EL (cell line): ENCODE data around the gene ANKRD37.

Source experiments
- DNase-seq: peaks from one replicate; pipeline ENCODE4 v3.0.0-alpha.2; 2016

ANKRD37 gene

DNA sequence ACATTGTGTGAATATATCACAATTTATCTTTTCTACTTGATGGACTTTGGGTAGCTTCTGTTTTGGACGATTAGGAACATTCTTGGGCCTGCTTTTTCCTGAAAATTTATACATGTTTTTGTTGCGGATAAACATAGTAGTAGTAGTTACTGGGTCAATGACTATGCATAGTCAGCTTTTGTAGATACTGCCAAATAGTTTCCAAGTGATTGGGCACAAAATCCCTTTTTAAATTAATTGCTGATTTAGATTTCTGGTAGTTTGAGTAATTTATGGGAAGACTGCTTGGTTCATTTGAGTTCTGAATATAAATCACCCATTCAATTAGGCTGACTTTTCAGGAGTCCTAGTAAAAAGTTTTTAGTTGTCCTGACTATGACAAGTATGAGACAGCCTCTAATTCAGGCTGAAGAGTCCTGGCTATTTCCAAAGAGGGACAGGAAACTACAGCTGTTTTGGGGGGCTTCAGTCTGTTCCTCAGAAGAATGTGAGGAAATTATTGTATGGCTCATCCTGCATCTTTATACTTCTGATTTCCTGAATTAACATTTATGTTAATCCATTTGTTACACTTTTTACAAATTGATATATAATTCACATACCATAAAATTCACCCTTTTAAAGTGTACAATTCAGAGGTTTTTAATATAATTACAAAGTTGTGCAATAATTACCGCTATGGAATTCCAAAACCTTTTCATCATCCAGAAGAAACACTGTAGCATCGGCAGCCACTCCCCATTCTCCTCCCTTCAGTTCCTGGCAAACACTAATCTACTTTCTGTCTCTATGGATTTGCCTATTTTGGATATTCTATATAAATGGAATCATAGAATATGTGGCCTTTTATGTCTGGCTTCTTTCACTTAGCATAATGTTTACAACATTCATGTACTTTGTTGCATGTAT lies 15.1 kb upstream of the ANKRD37 start:
- peak; percentile 18 for DNase-seq

DNA sequence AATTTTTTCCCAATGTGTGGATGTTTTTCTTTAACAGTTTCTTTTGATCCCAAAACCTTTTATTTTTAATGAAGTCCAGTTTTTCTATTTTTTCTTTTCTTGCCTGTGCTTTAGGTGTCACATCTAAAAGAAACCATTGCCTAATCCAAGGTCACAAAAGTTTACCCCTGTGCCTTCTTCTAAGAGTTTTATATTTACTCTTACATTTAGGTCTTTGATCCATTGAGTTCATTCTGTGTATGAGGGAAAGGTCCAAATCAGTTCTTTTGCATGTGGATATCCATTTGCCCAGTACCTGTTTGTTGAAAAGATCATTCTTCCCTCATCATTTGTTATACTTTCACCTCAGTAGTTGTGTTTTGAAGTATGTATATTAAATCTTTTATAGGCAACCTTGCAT lies 13.9 kb upstream of the ANKRD37 start:
- DNase-seq, result no peak

DNA sequence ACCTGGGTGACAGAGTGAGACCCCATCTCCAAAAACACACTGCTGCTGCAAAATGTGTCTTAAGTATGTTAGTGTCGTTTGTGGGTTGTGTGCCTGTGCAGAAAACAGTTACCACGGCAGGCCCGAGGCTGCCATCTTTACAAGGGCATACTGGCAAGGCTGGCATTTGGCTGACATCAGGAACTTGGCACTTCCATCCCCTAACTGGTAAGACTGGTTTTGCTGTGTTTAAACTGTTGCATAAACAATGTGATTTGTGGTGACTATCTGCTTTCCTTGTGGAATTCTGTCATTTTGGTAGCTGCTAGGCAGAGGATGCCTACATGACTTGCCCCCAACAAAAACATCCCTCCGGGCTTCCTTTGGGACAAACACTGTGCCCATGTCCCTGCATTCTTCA lies 13.2 kb upstream of the ANKRD37 start:
- no peak for DNase-seq

DNA sequence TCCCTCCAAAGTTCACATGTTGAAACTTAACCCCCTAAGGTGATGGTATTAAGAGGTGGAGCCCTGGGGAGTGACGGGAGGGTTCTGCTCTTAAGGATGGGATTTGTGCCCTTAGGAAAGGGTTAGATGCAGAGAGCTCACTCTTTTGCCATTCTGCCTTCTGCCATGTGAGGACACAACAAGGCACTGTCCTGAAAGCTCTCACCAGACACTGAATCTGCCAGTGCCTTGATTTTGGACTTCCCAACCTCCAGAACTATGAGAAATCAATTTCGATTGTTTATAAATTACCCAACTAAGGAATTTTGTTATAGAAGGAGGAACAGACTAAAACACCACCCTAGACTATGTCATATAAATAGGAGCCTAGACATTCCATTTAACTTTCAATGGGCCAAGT lies 12.6 kb upstream of the ANKRD37 start:
- DNase-seq, result no peak

DNA sequence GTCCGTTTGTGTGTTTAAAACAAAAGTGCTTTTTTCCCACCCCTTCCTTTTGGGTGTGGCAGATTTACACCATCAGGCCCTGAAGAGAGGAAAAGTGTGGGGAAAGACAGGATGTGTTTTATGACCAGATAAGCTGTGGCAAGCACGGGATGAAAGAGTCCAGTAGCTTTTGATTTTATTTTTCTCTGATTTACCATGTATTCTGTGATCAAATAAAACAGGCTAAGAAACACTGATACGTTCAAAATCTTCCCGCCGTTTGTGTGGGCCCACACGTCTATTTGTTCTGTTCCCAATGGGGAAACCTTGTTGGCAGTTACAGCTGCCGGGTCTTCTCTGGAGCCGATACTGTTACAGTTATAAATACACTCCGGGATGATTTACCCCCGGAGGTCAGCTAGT lies 11.7 kb upstream of the ANKRD37 start:
- peak; percentile 4 for DNase-seq

DNA sequence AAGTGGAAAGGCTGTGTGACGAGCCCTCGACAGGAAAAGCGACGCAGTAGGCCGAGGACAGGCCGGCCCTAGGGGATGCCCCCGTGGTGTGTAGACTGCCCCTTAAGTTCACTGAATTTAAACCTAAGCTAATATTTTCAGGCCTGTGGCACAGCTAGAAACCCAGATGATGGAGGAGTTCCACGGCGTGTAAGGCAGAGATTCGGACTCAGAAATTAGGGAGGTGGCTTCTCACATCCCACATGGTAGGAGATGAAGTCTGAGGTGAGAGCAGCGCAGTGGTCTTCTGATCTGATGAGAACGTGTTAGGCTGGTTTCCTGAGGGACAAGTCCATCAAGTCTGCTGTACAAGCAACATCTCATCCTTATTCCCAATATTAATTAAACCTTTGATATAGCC lies 8.7 kb upstream of the ANKRD37 start:
- no peak for DNase-seq

DNA sequence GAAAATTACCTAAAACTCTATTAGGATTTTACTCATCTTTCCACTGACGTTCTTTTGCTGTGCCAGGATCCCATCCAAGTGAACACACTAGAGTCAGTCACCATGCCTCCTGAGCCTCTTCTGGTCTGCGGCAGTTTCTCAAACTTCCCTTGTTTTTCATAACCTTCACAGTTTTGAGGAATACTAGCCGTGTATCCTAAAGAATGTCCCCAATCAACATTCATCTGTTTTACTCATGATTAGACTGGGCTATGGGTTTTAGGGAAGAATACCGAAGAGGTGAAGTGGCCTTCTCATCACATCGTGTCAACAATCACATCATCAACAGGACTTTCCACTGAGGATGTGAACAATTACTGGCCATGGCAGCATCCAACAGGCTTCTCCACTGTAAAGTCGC lies 5.7 kb upstream of the ANKRD37 start:
- DNase-seq, result no peak

DNA sequence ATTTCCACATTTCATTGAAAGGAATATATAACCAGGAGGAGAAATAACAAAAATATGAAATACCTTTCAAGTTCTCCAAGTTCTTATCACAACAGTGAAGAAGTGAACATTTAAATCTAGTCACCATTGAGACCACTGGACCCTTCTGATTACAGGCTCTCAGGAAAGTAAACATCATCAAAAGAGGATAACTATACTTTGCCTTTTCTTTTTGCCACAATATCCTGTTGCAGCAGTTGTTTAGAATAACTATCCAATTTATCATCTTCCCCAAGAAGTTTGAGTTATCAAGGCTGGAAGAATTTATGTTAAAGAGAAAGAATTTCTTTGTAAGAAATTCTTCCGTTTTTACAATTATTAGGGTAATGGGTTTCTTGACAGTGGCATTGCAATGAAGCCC lies 4.5 kb upstream of the ANKRD37 start:
- no peak for DNase-seq

DNA sequence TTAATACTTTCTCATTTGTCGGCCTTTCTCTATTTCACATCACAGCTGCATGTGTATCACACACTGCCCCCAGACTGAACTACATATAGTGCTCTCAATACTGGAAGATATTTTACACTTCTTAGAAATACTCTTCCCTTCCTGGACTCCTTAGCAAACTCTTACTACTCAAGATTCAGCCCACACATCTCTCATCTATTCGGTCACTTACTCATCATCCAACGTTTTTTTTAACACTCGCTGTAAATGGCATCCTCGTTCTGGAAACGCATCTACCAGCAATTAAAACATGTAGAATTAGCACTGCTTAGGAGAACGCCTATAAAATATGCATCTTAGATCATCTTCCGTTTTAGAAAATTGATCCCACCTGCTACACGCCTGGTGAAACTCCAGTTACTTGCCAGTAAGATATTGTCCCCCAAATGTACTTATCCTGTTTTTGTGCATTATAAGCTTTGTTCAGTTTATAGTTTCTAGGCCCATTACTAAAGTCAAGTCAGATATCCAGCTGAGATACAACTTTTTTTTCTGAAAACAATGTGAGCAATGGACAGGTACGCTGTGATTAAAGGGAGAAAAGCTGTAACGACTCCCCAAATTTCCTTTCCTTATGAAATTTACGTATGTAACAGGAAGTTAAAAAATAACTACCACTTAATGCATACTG lies 1.9 kb upstream of the ANKRD37 start:
- peak; percentile 45 for DNase-seq

DNA sequence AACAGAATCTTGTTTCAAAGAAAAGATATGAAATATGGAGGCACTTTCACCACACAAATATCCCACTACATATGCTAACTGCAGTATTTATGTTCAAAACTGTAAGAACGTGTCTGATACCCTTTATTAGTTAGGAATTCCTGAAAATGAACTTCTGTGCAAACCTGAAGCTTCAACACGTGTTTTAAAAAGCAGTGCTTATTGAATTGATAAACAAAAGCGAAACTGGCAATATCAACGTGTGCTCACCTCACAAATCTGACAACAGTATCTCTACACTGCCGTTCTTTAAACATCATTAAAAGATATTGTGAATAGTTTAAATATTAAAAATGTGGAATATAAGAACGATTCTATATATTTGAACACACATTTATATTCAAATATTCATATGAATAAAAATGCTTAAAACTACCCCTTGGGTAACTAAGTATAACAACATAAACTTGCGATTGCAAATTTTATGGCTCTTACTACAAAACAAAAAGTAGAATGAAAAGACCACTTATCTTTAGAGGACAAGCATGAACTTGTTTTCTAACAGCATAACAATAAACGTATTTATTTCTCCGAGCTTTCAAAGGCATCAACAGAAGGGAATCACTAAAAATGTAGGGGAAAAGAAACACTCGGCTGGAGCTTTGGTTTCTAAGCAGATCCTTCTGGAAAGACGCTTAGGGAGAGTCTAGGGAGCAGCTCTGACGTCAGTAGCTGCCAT lies 1.2 kb upstream of the ANKRD37 start, which contains the start of gene LRP2BP:
Gene LRP2BP, minus strand, starts transcription at position 687 of the 718 bp plus-strand sequence. CDS start 17,738 bp downstream, outside the sequence.
- peak; percentile 17 for DNase-seq

DNA sequence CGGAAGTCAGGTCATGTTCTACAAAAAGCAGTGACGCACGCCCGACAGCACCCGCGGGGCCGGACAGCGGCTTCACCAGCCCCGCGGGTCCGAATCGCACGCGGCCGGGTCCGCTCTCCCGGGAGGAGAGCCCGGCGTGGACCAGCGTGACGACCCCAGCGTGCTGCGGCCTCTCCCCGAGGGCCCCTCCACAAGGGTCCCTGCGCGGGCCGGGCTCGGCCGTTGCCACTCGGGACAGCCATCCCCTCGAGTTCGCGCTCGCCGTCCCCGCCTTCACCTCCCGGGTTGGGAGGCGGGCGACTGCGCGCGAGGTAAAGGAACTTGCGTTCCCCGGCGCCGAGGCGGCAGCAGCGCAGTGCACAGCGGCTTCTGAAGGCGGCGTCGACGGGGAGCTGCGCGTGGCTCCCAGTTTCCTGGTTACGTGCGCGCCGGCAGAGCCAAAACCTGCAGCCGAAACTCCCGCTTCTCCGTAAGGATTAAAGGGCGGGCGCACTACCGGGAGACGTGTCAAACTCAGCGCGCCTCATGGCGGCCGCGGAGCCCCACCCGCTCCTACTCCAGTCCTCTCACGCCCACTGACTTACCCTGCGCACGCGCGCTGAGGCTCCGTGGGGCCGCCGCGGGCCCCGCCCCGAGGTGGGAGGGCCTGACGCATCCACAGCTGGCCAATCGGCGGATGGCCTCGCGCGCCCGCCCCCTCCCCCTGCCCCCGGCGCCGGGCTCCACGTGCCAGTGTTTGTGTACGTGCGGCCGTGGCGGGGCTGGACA lies 501 bp upstream of the ANKRD37 start:
- peak; percentile 98 for DNase-seq

DNA sequence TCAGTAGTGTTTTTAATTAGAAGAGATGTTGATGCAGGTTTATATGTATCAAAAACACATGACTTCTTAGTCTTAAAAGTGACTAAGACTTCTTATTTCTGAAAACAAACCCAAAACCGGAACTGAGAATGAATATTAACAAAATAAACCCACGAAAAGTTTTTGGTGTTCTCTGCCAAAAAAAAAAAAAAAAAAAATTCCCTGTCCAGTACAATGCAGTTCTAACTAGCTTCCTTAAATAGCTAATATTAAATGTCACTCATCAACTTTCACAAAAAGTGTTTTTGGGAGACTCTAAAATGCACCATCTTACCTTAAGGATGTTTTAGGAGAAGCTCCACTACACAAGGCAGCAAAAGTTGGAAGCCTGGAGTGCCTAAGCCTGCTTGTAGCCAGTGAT lies 2.0 kb downstream of the ANKRD37 start:
- DNase-seq, result no peak

DNA sequence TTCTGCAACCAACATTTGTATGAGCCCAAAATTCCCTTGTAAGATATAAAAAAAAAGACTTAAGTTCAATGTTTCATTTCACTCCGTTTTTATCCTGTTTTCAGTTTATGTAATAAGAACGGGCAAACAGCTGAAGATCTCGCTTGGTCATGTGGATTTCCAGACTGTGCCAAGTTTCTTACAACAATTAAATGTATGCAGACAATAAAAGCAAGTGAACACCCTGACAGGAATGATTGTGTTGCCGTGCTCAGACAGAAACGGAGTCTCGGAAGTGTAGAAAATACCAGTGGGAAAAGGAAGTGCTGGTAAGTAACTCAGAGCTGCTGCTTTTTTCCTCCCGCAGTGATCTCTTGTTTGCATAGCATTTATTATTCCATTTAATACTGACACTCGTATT lies 2.8 kb downstream of the ANKRD37 start:
- no peak for DNase-seq

DNA sequence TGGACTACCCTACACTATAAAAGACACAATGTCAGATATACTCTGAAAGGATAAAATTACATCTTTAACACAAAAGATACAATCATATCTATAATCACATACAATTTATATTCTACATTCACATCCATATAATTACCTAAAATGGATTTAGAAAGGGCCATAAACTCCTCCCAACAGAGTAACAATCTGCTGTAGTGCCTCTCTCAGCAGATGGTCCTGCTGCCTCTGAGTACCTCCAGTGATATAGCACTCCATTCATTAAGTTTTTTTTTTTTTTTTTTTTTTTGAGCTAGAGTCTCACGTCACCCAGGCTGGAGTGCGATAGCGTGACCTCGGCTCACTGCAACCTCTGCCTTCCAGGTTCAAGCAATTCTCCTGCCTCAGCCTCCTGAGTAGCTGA lies 7.4 kb downstream of the ANKRD37 start:
- DNase-seq, result no peak

DNA sequence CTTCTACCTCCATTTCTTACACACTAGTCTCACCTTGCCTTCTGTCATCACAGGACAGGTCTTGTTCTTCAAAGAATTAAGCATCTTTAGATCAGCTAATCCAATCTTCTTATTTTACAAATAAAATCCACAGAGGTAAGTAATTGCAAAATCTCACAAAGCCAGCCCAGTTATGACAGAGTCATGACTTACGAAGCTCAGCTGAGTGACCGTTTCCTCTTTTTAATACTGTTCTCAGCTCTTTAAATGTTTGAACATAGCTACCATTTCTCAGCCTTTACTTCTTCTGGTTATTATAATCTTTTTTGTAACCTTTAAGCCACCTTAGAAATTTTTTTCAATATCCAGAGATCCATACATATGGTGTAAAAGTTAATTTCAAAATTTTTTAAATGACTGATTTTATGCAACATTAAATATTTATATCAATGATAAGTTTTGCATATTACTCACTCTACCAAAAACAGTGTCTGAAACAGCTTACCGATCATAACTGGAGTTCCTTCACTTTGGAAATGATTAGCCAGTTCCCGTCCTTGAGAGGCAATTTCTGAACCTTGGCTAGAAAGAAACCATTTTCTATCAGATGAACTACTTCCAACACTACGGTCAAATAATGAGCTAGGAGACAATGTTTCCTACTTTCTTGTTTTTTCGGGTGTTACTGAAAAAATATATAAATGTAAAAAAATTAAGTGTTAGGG lies 8.8 kb downstream of the ANKRD37 start:
- no peak for DNase-seq

DNA sequence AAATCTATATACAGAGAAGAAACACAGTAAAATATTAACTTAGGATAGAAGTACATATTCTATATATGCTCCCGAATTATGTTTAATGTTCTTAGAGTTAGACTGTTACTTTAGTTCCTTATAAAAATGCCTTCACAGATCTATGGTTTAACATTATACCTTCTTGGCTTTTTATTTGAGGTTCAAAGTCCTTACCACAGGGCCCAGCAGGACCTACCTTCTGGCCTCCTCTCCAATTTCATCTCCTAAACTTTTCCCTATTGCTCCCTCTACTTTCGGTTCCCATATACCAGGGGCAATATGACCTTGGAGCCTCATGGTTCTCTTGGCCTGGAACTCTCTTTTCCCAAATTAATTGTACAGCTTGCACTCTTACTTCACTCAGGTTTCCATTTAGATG lies 11.8 kb downstream of the ANKRD37 start:
- no peak for DNase-seq

DNA sequence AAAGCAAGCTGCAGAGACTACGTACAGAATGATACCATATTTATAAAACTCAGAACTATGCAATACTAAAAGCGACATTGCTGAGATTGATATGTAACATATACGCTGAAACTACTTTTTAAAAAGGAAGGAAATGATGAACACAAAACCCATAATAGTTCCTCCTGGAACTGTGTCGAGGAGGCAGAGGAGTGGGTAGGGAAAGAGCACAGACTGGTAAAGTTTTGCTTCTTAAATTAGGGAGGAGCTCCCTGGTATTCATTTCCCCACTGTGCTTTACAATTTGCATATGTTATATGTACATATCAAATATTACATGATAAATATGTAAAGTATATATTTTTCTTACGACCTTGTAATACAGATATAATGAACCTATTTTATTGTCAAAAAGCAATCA lies 15.2 kb downstream of the ANKRD37 start:
- no peak for DNase-seq

DNA sequence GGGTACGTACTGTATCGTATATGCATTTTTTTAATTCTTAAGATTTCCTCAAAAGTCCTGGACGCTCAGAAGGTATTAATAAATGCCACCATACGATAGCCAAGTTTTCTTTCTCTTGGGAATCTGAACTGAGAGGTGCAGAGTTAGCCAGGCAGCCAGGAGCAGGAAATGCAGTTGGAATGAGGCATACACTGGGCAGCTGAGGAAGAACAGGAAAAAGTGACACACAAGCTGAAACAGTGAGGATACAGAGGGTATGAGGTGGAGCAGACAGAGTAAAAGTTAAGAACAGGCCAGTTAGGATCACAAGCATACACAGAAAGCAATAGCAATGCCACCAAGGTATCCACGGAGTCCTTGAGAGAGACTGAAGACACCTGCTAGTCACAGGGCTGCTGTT lies 15.8 kb downstream of the ANKRD37 start:
- DNase-seq, result no peak

DNA sequence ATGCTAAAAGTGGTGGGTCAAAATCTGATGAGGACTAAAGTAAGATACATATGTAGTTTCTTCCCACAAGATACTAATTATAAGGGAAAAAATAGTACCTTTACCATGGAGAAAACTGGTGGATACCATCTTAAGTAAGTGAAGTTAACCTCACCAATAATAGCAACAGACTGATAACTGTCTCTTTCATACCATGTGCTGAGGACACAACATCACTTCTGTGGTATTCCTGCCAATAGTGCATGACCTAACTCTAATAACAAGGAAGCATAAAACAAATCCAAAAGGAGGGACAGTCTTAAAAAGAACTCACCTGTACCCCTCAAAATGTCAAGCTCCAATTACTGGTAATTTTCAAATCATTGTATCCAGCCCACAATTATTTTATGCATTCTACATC lies 20.3 kb downstream of the ANKRD37 start:
- DNase-seq, result no peak

DNA sequence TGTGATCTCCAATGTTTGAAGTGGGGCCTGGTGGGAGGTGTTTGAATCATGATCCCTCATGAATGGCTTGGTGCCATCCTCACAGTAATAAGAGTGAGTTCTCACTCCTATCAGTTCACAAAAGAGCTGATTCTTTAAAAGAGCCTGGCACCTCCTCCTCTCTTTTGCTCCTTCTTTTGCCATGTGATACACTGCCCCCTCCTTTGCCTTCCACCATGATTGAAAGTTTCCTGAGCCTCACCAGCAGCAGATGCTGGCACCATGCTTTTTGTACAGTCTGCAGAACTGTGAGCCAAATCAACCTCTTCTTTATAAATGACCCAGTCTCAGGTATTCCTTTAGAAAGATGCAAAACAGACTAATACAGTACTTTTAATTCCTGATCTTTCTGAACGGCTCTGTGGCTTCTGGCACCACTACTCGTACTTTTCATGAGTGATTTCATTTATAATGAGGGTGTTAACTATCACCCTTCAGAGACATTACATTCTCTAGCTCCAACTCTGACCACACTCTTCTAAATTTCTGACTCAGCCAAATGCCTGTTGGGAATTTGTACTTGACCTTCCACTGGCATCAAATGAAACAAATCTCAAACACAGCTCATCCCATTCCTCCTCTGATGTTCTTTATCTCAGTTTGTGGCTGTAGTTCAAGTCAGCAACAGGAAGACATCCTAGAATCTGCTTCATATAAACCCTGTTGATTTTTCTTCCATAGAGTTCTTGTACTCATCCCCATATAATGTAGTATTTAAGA lies 24.9 kb downstream of the ANKRD37 start:
- peak; percentile 51 for DNase-seq

DNA sequence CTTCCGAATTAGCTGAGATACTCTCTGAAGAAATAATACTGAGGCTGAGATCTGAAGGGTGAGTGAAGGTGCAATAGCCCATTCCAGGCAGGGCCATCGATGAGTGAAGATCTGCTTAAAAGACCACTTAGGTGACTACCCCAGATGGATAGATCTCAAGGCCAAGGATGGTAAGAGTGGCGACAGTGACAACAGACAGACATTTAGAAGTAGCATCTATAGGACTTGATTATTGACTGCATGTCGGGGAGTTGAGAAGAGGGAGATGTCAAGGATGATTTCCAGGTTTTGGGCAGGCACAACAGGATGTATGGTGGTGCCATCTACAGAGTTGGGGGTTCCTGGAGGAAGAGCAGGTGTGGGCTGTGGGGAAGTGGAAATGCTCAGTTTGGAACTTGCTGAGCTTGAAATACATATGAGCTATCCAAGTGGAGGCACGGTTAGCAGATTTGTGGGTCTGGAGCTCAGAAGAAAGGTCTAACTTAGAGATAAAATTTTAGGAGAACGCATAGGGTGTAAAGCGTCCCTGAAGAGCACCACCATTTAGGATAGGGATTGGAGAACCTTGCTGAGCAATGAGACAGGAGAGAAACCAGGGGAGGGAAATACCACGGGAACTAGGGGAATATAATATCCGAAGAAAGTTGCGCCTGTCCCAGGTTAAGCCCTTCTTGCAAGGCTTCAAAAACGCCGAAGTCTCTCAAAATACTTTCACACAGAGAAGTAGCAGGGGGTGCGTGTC lies 28.4 kb downstream of the ANKRD37 start:
- no peak for DNase-seq
